GM23338 (cell line): ENCODE data around the gene PDZD7. TPM values are rescaled to one million over a fixed set of nuclear protein-coding genes. Genes with fewer than 3 reads are reported as not detected.

Source experiments
- ATAC-seq: fragments of 200-7000 bp; cut with Tn5 transposase; 3 replicates; pipeline ENCODE4 v1.9.1; 2020
- DNase-seq: peaks from one replicate; pipeline ENCODE4 v3.0.0-alpha.2; 2015; ENCODE audit warnings: low spot score
- H2AFZ ChIP-seq: fragments of 200-600 bp; sonication (generic); 2 replicates; pipeline ENCODE4 v1.8.0; 2016; ENCODE audit warnings: antibody characterized with exemption, mild to moderate bottlenecking, moderate library complexity
- H3F3A ChIP-seq: fragments of 200-600 bp; sonication (generic); replicated peaks from 2 replicates; pipeline ENCODE4 v1.8.0; 2017; ENCODE audit warnings: antibody characterized with exemption, mixed run types, low read depth
- H3K27ac ChIP-seq: fragments of 200-600 bp; sonication (generic); 2 replicates; pipeline ENCODE4 v1.6.1; 2016; ENCODE audit warnings: low read depth
- H3K27me3 ChIP-seq: fragments of 200-600 bp; sonication (generic); 2 replicates; pipeline ENCODE4 v1.8.0; 2016; ENCODE audit warnings: mild to moderate bottlenecking, mixed run types, moderate library complexity; ENCODE audit not compliant: insufficient read depth
- H3K36me3 ChIP-seq: fragments of 200-600 bp; sonication (generic); 2 replicates; pipeline ENCODE4 v1.8.0; 2016; ENCODE audit warnings: mild to moderate bottlenecking; ENCODE audit not compliant: insufficient read depth
- H3K4me1 ChIP-seq: fragments of 200-600 bp; sonication (generic); 2 replicates; pipeline ENCODE4 v1.8.0; 2016; ENCODE audit warnings: mild to moderate bottlenecking, moderate library complexity; ENCODE audit not compliant: insufficient read depth
- H3K4me2 ChIP-seq: fragments of 200-600 bp; sonication (generic); 2 replicates; pipeline ENCODE4 v1.7.1; 2017; ENCODE audit warnings: mixed run types
- H3K4me3 ChIP-seq: fragments of 200-600 bp; sonication (generic); 2 replicates; pipeline ENCODE4 v1.6.1; 2016; ENCODE audit warnings: mixed run types
- H3K79me2 ChIP-seq: fragments of 200-600 bp; sonication (generic); replicated peaks from 2 replicates; pipeline ENCODE4 v1.8.0; 2017; ENCODE audit warnings: mild to moderate bottlenecking; ENCODE audit not compliant: insufficient read depth
- H3K9me2 ChIP-seq: fragments of 200-600 bp; sonication (generic); 2 replicates; pipeline ENCODE4 v1.8.0; 2017; ENCODE audit not compliant: insufficient read depth
- H4K20me1 ChIP-seq: fragments of 200-600 bp; sonication (generic); replicated peaks from 2 replicates; pipeline ENCODE4 v1.8.0; 2017; ENCODE audit warnings: mild to moderate bottlenecking; ENCODE audit not compliant: insufficient read depth
- H3K27ac Mint-ChIP-seq: 2 replicates; pipeline ENCODE4 v1.8.0; 2020; ENCODE audit warnings: inconsistent platforms, mild to moderate bottlenecking, moderate library complexity, mixed read lengths
- H3K27me3 Mint-ChIP-seq: 3 replicates; pipeline ENCODE4 v1.8.0; 2022; ENCODE audit warnings: low read depth, mild to moderate bottlenecking, moderate library complexity, mixed read lengths, inconsistent platforms; ENCODE audit not compliant: insufficient read depth, poor library complexity
- H3K36me3 Mint-ChIP-seq: 3 replicates; pipeline ENCODE4 v1.8.0; 2021; ENCODE audit warnings: low read depth, mild to moderate bottlenecking, inconsistent platforms, moderate library complexity, mixed read lengths
- H3K4me1 Mint-ChIP-seq: 3 replicates; pipeline ENCODE4 v1.8.0; 2020; ENCODE audit warnings: mild to moderate bottlenecking, inconsistent platforms, mixed read lengths
- H3K4me3 Mint-ChIP-seq: 3 replicates; pipeline ENCODE4 v1.8.0; 2021; ENCODE audit warnings: moderate library complexity, mild to moderate bottlenecking, inconsistent platforms, mixed read lengths
- H3K9me3 Mint-ChIP-seq: 3 replicates; pipeline ENCODE4 v1.8.0; 2020; ENCODE audit warnings: moderate library complexity, mild to moderate bottlenecking, inconsistent platforms, mixed read lengths
- CREB1 ChIP-seq: fragments of 250-450 bp; sonication (Bioruptor Pico); IDR thresholded peaks from 2 replicates; pipeline ENCODE4 v1.5.0; 2020; ENCODE audit warnings: low read depth, mild to moderate bottlenecking, moderate library complexity
- CTCF ChIP-seq, 2 experiments: fragments of 200-600 bp in 1 of 2; sonication (generic) in 1 of 2; conservative IDR thresholded peaks; 2 replicates each; pipeline versions ENCODE4 v1.5.1 to v1.6.1; 2016 to 2017; ENCODE audit warnings: antibody characterized with exemption in 2 of 2, low read depth in 2 of 2, mild to moderate bottlenecking in 2 of 2, moderate library complexity in 1 of 2
- ETS1 ChIP-seq: IDR thresholded peaks from 2 replicates; pipeline ENCODE4 v1.6.1; 2016; ENCODE audit warnings: antibody characterized with exemption
- EZH2 ChIP-seq: fragments of 200-600 bp; sonication (generic); IDR thresholded peaks from one replicate; pipeline ENCODE4 v1.8.0; 2017; ENCODE audit warnings: antibody characterized with exemption, mild to moderate bottlenecking, low read depth; ENCODE audit not compliant: unreplicated experiment
- EZH2phosphoT487 ChIP-seq: fragments of 200-600 bp; sonication (generic); IDR thresholded peaks from one replicate; pipeline ENCODE4 v1.8.1; 2018; ENCODE audit warnings: antibody characterized with exemption; ENCODE audit not compliant: unreplicated experiment
- POLR2AphosphoS5 ChIP-seq: IDR thresholded peaks from 2 replicates; pipeline ENCODE4 v1.6.1; 2016; ENCODE audit warnings: antibody characterized with exemption, low read depth
- REST ChIP-seq: IDR thresholded peaks from one replicate; pipeline ENCODE4 v1.6.1; 2018; ENCODE audit warnings: antibody characterized with exemption; ENCODE audit not compliant: unreplicated experiment
- ZNF114 ChIP-seq: fragments of 250-450 bp; sonication (Bioruptor Pico); IDR thresholded peaks from 2 replicates; pipeline ENCODE4 v1.5.0; 2020; ENCODE audit warnings: mild to moderate bottlenecking, moderate library complexity
- polyA plus RNA-seq: library from polyadenylated mRNA; unstranded; fragments of >200 nt; fragmentation: Nextera tagmentation; extraction: Ambion mirVana; gene quantifications from 2 replicates; pipeline ENCODE4 v1.2.1, GENCODE V29; 2016
- total RNA-seq: library from RNA; depleted of rRNA; stranded (reverse); fragments of >200 nt; shearing (Covaris generic); gene quantifications from 2 replicates; pipeline ENCODE4 v1.2.3, GENCODE V29; 2014

PDZD7 gene
- total and polyA plus RNA-seq, 2 experiments from 2014 or later = 1.7 to 2.3 TPM

- Mint-ChIP-seq H3K36me3 (no peaks in the 10 kb centered on the region), H3K27me3 (peaks cover 70% of the 10 kb centered on the region), H3K4me1 (peaks cover 33% of the 10 kb centered on the region), H3K27ac (no peak overlapping the region), H3K4me3 (peak overlapping the region; percentile 81), H3K9me3 (peaks cover 2% of the 10 kb centered on the region; the same call in 1 of the 3 replicates)
- H3K4me2 ChIP-seq = peak overlapping the region; percentile 94
- H3K4me3 ChIP-seq = peak overlapping the region; percentile 74
- peak overlapping the region; percentile 95 for H2AFZ ChIP-seq
- DNase-seq = no peak
- no peaks in the 10 kb centered on the region for H3K9me2 ChIP-seq
- TF ChIP-seq EZH2phosphoT487 (no peak), CREB1 (CRISPR knock-in tag) (no peak), POLR2AphosphoS5 (no peak), CTCF (conservative IDR thresholded peaks at IDR 0.05; ENCODE audit: low read depth in 2 of 2) (no peak), REST (no peak), EZH2 (peak; percentile 27), ETS1 (no peak), ZNF114 (CRISPR knock-in tag) (no peak)
- H4K20me1 ChIP-seq = peaks cover 9% of the 10 kb centered on the region
- H3K27ac ChIP-seq = no peak overlapping the region
- peaks cover 11% of the 10 kb centered on the region; the same call in 1 of the 2 replicates for H3F3A ChIP-seq
- no peaks in the 10 kb centered on the region for H3K36me3 ChIP-seq
- ATAC-seq = no peak
- H3K4me1 ChIP-seq = peaks cover 27% of the 10 kb centered on the region
- peaks cover 87% of the 10 kb centered on the region for H3K27me3 ChIP-seq
- no peaks in the 10 kb centered on the region for H3K79me2 ChIP-seq
Measured at GRCh38 chr10:101066896-101067355, 36.0 kb upstream of the PDZD7 start.
